Measurements from ENCODE around the gene SASH3.

The SASH3 gene

DNA sequence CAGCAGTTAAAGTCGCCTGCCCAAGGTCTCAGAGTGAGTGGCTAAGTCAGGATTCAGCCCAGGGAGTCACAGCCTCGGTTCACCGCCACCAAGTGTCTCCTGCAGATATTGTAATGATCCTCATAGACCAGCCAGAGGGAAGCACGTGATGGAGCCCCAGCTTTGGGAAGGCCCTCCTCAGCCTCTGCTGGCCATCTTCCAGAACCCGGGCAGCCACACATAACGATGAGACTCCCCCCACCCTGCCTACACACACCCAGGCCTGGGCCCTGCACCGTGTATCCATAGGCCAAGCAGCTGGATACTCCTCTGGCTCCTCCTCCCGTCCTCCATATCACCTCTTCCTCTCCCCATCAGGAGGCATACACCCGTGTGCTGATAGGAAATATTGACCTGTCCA lies 19.6 kb upstream of the SASH3 start:
- DNase-seq, result no peak

DNA sequence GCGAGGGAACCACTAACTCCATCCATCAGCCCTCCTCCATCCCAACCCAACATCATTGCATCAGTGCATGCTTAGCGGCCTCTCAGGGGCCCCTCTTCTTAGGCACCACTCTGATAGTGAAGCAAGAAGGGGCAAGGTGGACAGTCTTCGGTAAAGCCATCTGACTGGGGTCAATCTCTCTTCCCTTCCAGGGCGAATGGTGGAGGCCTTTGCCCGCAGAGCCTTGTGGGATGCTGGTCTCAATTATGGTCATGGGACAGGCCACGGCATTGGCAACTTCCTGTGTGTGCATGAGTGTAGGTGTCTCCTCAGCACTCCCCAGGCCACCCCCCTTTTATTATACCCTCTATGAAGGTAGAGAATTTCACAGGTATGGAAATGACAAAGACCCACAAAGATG lies 18.8 kb upstream of the SASH3 start:
- no peak for DNase-seq

DNA sequence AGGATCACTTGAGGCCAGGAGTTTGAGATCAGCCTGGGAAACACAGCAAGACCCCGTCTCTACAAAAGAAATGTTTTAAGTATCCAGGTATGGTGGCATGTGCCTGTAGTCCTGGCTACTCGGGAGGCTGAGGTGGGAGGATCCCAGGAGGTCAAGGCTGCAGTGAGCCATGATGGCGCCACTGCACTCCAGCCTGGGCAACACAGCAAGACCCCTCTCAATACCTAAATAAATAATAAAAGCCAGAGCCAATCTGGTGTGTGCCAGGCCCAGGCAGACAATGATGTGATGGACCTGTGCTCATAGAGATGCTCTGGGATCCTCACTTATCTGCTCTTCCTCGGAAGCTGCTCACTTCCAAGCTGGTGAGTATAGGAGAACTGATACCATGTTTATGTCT lies 18.2 kb upstream of the SASH3 start:
- DNase-seq, result no peak

DNA sequence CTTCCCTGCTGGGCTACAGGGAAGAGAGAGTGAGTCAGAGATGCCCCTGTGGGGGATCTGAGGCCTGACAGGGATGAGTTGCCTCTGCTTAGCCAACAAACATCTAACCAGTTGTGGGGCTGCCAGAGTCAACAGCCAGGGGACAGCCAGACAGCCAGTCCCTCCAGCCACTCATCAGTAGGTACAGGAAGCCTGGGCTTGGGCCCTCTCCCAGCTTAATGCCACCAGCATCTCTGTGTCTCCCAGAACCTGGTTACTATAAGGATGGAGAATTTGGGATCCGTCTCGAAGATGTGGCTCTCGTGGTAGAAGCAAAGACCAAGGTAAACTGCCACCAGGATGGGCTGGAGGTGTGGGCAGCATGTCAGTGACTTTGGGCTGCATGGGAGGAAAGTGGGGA lies 17.3 kb upstream of the SASH3 start:
- DNase-seq, result peak; percentile 4

DNA sequence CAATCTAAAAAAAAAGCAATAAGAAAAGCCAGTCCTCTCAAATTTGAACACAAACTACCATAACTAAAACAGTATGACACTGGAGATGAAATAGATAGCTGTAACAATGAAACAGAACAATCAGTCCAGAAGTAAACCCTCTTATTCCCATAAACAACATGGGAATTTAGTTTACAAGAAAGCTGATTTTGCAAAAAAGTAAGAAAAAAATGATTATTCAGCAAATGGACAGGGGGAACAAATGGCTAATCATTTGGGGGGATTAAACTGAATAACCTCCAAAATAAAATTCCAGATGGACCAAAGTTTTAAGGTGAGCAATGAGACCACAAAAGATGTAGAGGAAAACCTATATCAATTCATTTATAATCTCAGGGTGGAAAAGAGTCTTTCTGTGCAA lies 16.1 kb upstream of the SASH3 start:
- DNase-seq, result no peak

DNA sequence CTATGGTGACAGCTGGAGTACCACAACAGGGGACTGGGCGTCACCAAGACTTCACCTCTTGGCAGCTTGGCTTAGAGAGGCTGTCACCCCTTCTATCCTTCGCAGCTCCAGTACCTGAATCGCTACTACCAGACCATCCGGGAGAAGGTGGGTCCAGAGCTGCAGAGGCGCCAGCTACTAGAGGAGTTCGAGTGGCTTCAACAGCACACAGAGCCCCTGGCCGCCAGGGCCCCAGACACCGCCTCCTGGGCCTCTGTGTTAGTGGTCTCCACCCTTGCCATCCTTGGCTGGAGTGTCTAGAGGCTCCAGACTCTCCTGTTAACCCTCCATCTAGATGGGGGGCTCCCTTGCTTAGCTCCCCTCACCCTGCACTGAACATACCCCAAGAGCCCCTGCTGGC lies 11.6 kb upstream of the SASH3 start:
- no peak for DNase-seq

DNA sequence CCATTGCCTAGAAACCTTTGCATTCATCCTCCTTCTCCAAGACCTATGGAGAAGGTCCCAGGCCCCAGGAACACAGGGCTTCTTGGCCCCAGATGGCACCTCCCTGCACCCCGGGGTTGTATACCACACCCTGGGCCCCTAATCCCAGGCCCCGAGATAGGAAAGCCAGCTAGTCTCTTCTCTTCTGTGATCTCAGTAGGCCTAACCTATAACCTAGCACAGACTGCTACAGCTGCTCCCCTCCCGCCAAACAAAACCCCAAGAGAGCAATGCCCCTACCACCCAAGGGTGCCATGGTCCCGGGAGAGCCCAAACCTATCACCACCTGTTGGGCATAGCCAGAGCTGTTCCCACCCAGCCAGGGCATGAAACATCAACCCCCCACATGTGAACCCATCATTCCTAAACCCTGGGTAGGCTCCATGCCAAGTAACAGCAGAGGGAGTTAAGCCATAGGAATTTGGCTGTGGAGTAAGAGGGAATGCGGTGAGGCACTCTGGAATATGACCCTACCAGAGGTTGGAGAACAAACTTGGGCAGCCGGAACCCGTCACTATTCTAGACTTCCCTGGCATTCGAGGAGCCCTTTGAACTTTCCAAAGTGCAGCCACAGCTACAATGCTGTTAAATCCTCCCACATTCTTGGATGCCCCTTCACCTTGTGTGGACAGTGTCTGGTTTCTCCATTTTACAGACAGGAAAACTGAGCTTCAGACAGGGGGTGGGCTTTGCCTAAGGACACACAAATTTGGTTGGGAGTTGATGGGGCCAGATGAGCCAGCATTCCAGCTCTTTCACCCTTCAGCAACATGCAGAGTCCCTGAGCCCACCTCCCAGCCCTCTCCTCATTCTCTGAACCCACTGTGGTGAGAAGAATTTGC lies 10.9 kb upstream of the SASH3 start:
- DNase-seq, result peak; percentile 34

DNA sequence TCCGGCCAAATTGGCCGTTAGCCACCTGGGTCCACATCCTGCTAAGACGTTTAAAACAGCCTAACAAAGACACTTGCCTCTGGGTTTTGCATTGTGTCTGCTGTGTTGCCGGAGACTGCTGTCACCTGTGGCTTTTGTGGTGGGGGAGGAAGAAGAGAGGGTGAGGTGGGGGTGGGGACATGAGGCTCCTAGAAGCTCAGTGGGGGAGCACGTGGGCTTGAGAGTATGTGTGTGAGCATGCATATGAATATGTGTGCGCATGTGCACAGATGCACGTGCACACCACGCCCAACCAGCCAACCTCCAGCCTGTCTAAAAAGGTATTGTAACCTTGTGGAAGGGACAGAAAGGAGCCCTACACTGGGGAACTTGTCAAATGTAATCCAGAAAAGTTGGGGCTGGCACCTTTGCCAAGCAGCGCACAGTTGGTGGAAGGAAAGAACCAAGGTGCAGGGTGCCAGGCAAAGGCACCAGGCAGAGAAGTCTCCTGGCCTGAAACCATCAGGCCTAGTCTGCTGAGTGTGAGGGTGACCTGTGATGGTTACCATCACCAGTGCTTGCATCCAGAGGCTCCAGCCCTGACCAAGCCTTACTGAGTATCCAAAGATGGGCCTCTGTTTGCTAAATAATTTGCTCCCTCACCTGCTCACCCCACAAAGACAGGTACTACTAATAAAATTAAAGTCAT lies 10.1 kb upstream of the SASH3 start:
- DNase-seq, result no peak

DNA sequence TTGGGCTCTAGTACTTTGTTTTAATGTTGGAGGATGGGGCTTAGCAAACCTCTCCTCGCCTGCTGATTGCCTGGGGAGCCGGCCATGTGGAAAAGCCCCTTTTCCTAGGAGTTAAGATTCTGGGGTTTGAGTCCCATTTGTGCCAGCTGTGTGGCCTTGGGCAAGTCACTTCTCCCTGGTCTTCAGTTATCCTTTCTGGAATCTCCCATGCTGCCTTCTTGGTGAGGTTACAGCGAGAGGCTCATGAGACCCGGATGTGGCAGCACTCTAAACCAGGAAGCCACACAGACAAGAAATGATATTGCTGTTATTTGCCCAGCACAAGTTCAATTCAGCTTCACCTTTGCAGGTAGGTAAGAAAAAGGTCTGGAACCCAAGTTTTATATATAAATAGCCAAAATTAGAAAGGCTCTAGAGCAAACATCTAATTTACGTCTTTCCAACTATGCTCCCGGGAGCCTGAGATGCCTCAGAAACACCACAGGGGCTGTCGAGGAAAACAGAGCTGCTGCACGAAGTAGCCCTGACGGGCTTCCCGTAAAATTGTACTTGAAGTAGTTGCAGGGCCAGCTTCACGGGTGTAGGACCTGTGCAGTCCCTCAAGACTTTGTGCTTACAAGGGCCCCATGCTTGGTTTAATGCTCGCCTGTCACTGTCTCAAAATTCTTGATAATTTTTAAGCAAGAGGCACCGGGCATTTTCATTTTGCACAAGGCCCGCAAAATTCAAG lies 8.3 kb upstream of the SASH3 start:
- DNase-seq, result no peak

DNA sequence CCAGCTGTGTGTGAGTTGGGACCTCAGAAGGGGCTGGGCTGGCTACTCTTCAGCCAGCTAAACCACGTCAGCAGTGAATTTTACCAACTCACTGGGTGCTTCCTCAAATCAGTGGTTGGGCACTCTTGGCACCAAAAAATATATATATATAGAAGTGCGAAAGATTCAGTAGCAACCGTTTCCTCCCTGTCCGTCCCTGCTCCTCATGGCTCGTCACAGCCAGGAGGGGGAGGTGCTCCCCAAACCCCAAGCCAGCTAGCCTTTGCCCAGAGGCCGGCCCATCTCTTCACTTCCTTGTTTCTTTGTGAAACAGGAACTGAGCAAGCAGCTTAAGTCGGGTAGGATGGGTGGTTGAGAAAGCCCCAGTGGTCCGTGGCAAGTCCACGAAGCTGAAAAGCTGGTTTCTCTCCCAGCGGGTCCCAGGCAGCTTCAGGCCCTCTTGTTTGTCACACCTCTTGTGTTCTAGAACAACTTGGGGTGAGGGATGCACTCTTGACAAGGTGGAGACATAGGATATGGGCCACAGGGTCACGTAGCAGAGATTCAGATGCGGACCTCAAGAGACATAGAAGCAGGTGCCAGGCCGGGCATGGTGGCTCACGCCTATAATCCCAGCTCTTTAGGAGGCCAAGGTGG lies 6.8 kb upstream of the SASH3 start:
- DNase-seq, result no peak

DNA sequence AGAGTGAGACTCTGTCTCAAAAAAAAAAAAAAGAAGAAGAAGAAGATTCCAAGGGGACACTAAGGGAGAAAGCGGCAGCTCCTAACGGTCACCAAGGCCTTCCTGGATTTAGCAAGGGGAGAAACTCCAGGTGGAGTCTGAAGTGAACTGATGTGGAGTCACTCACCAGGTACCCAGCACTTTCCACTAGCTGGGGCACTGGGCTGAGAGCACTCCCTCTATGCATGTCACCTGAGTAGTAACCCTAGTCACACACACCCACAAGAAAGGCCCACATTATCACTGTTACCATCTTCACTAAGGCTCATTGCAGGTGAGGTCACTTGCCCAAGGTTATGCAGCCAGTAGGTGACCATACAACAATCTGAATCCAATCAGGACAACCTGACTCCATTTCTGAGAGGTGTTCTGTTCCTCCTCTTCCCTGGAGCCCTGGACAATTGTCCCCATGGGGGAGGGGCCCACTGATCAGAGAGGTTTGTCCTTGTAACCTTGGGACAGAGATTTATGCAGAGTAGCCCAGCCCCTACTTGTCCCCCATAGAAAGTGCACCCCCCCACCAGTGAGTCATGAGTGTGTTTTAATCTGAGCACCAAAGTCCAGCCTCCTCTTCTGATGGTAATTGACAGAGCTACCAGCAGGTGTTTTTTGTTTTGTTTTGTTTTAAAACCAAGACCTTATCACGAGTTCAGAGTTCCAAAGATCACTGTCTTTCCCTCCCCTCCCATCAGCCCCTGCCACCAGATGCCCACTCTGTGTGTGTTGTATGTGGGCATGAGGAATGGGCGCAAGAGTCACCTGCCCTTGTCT lies 5.9 kb upstream of the SASH3 start:
- no peak for DNase-seq

DNA sequence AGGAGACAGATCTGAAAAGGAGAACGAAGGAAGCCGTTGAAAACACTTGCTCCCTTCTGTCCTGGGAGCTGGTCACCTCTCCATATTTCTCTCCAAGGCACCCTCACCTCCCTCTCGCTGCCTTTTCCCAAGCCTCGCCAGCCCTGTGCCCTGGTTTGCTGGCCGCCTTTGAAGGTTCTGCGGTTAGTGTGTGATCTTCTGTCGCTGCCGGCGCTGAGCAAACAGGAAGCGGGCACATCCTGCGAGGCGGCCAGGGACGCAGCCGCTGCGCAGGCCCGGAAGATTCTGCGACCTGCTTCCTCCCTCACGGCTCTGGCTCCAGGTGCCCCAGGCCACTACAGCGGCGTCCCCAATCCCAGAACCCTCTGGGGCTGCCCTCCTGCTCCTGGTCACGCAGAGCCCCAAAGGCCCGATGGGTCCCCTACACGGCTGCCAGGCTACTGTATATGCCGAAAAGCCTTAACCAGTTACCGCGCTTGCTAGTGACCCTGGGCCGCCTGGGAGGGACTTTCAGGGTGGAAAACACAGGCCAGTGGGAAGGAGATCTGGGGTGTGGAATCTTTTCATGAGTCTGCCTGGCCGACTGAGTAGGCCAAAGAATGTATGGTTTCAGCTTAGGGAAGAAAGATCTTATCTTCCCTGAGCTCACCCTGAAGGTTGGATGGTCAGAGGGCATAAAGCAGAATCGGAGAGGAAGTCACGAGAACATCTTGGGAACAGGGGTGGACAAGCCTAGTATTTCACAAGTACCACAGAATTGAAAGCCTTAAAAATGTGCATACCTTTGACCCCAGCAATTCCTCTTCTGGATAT lies 2.3 kb upstream of the SASH3 start:
- DNase-seq, result no peak

DNA sequence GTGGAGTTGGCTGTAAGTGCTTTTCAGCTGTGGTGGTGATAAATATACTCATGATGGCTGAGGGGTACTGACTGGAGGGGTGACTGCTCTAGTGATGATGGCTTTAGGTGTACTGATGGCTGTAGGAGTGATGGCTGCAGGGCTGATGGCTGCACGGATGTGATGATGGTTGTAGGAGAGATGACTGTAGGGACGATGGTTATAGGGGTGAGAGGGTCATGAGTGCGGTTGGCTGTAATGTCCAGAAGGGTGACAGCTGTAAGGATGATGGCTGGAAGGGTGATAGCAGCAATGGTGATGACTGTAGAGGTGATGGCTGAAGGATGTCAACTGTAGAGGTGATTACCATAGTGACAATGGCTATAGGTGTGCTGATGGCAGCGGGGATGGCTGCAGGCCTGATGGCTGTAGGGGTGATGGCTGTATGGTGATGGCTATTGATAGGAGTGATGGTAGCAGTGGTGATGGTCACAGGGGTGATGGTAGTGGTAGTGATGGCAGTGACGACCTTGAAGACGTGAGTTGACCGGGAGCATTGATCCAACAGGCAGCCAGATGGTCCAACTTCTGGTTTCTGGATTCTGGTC lies 570 bp upstream of the SASH3 start:
- no peak for DNase-seq

DNA sequence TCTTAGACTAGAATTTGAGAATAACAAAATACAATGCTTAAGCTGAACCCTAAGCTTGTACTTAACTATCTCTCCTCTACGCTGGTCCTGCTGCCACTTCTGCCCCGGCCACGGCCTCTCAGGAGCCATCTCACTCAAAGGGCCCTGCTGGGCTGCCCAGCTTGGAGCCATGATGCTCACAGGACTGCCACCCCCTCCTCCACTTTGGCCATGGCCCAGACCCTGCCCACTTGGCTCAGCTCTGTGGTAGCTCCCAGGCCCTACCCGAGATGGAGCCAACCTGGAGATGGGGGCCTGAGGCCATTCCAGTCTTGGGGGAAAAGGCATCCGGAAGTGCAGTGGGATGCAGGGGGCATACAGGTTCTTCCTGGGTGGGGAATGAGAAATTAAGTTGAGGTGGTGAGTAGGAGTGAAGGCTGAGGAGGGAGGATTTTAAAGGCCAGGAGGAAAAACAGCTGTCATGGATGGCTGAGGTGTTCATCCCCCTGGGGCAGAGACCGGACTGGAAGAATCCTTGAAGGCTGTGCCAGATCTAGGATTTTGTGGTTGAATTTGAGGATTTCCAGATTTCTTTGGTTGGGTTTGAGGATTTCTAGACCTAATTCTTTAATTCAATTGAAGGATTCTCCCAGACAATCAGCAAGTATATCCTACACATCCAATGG lies 824 bp downstream of the SASH3 start:
- DNase-seq, result no peak

DNA sequence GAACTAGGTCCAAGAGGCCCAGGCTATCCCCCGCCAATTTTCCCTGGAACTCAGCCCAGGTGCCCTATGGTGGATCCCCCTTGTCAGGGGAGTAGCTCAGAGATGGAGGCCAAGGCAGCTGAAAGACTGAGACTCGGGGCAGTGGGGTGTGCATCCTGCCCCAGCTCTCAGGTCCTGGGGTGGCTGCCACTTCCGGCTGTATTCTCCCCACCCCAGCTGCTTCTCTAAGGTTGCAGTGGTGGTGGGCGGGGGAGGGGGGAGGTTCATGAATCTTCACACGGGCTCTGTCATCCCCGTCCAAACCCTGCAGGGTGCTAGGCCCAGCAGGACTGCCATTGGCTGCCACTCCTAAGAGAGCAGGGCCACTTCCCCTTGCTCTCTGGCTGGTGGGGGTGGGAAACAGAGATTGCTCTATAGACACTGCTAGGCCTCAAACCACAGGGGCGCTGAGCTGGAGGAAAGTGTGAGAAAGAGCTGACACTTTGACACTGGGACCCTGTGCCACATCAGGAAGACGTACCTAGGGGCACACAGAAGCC lies 1.5 kb downstream of the SASH3 start:
- DNase-seq, result no peak

DNA sequence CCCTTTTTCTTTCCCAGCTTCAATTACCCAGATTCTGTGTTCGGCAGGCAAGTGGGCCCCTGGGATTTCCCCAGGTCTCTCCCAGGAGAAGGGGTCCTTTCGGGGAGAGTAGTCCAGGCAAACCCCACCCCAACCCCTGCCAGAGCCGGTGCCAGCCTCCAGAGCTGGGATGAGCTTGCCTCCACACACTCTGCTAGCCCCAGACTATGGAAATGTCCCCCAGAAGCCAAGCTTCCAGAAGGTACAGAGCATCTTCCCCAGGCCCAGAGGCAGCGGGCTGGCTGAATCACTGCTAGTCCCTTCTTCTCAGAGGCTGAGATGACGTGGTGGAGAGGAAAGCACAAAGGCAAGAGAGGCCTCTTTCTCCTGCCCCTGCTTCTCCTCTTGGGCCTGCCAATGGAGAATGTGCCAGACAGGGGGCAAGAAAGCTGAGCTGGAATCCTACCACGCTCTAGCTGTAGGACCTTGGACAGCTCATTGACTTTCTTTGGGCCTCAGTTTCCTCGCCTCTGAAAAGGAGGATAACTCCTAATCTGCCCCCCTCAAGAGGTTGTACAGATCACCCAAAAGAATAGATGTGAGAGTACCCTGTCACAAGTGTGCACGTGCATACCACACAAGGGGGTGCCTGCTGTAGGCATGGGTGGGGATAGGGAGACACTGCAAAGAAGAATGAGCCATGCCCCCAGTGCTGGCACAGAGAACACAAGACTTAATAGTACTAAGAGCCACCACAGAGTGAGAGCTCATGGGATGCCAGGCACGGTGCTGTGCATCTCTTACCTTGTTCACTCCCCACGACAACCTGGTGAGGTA lies 2.1 kb downstream of the SASH3 start:
- no peak for DNase-seq

DNA sequence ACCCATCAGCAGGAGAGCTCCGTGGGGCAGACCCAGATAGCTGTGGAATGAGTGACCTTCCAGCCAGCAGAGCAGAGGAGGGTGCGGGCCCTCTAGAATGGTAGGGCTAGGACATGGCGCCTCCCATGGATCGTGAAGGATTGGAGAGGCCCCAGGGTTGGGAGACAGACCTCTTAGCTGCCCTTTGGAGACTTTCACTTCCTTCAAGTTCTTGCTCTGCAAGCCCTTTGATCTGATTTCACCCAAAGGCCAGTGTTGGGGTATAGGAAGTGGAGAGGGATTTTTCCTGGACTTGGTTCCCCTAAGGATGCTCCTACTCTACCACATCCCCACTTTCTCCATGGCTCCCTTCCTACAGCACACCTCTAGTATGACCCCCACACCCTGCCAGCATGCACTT lies 3.0 kb downstream of the SASH3 start:
- no peak for DNase-seq

DNA sequence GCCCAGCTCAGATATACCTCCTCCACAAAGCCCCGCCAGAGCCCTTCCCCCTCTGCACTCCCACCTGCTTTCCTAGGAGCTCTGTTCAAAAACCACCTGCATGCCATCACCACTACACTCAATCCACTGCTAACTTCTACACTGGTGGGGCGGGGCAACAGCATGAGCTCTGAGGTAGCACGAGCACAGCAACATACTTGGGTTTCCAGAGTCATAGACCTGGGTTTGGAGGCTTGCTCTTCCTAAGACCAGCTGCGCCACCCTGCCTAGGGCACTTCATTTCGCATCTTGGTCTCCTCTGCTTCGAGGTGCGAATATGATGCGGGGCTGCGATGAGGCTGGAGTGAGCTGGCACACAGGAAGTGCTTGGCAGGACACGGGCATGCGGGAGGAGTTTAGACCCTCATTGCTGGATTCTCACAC lies 3.6 kb downstream of the SASH3 start:
- DNase-seq, result no peak

DNA sequence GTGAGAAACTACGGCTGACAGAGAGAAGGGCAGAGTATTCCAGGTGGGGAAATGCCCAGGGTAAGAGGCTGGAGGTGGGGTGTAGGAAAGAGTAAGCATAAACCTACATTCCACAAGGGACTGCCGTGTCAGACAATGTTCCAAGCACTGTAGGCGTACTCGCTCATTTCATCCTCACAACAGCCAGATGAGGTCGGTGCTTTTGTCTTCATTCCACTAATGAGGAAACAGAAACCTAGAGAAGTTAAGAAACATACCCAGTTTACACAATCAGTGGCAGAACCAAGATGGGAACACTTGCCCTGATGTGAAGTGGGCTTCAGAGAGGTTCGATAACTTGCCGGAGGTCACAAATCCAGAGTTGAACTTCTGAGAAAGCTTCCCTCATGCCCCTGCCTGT lies 4.6 kb downstream of the SASH3 start:
- DNase-seq, result no peak
